Measurements from ENCODE around the gene CHSY3.

DNA sequence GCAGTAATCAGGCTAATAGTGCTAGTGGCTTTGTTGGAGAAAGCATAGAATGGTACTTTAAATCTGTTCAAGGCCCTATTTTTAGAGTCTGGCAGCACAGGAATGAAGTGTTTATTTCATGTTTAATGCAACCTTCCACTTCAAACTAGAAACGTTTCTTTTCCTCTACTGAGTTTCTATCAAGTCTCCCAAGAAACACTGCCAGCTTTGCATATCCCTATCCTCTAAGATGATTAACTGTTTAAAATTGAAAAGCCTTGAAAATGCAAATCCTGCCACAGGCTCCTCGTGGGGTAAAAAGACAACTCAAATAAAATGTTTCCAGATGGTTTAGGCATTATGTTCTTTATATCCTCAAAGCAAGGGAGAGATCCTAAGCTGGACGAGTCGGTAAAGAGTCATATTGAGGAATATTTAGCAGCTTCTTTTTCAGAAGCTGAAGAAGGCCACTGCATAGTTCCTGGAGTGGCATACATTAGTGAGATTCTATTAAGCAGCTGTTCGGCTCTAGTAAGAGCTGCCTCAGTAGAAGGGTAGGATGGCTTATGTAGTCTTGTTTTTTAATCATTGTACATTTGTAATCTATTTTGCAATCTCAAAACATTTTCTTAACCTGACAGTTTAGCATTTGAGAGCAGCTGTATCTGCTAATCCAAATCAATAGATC lies 251.2 kb downstream of the CHSY3 start:
- TF ChIP-seq, protein P1, sequence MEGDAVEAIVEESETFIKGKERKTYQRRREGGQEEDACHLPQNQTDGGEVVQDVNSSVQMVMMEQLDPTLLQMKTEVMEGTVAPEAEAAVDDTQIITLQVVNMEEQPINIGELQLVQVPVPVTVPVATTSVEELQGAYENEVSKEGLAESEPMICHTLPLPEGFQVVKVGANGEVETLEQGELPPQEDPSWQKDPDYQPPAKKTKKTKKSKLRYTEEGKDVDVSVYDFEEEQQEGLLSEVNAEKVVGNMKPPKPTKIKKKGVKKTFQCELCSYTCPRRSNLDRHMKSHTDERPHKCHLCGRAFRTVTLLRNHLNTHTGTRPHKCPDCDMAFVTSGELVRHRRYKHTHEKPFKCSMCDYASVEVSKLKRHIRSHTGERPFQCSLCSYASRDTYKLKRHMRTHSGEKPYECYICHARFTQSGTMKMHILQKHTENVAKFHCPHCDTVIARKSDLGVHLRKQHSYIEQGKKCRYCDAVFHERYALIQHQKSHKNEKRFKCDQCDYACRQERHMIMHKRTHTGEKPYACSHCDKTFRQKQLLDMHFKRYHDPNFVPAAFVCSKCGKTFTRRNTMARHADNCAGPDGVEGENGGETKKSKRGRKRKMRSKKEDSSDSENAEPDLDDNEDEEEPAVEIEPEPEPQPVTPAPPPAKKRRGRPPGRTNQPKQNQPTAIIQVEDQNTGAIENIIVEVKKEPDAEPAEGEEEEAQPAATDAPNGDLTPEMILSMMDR (IDR thresholded peaks at IDR 0.05; ENCODE audit: poor library complexity, severe bottlenecking) = no peak
- TF ChIP-seq POLR2AphosphoS5 (IDR thresholded peaks at IDR 0.05) = no peak
- TF ChIP-seq, protein P2, sequence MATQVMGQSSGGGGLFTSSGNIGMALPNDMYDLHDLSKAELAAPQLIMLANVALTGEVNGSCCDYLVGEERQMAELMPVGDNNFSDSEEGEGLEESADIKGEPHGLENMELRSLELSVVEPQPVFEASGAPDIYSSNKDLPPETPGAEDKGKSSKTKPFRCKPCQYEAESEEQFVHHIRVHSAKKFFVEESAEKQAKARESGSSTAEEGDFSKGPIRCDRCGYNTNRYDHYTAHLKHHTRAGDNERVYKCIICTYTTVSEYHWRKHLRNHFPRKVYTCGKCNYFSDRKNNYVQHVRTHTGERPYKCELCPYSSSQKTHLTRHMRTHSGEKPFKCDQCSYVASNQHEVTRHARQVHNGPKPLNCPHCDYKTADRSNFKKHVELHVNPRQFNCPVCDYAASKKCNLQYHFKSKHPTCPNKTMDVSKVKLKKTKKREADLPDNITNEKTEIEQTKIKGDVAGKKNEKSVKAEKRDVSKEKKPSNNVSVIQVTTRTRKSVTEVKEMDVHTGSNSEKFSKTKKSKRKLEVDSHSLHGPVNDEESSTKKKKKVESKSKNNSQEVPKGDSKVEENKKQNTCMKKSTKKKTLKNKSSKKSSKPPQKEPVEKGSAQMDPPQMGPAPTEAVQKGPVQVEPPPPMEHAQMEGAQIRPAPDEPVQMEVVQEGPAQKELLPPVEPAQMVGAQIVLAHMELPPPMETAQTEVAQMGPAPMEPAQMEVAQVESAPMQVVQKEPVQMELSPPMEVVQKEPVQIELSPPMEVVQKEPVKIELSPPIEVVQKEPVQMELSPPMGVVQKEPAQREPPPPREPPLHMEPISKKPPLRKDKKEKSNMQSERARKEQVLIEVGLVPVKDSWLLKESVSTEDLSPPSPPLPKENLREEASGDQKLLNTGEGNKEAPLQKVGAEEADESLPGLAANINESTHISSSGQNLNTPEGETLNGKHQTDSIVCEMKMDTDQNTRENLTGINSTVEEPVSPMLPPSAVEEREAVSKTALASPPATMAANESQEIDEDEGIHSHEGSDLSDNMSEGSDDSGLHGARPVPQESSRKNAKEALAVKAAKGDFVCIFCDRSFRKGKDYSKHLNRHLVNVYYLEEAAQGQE (IDR thresholded peaks at IDR 0.05; ENCODE audit: borderline replicate concordance) = no peak
- no peak for TF ChIP-seq MXI1 (conservative IDR thresholded peaks at IDR 0.05; ENCODE audit: poor library complexity, severe bottlenecking)
- no peak for TF ChIP-seq SMC3 (conservative IDR thresholded peaks at IDR 0.05; ENCODE audit: poor library complexity)
- no peak for TF ChIP-seq EP300 (conservative IDR thresholded peaks at IDR 0.05; ENCODE audit: poor library complexity, severe bottlenecking)

Measured in neural cell (in vitro differentiated cells).